Ectodermal cell (in vitro differentiated cells): Measurements from ENCODE around the gene PRPF39.
A peak's percentile ranks its signal among the peaks of the same experiment; 100 is the strongest.

Source experiments
- H3K27ac ChIP-seq: 2 replicates; pipeline ENCODE4 v1.7.0; 2013; ENCODE audit warnings: mild to moderate bottlenecking, low read depth, low read length; ENCODE audit not compliant: insufficient read depth, poor library complexity, severe bottlenecking
- H3K27me3 ChIP-seq: 2 replicates; pipeline ENCODE4 v1.7.0; 2013; ENCODE audit warnings: mild to moderate bottlenecking, low read length; ENCODE audit not compliant: insufficient read depth, control insufficient read depth, poor library complexity, severe bottlenecking
- H3K36me3 ChIP-seq: one replicate; pipeline ENCODE4 v1.7.0; 2013; ENCODE audit warnings: low read length; ENCODE audit not compliant: control insufficient read depth, insufficient read depth
- H3K4me1 ChIP-seq: one replicate; pipeline ENCODE4 v1.7.0; 2013; ENCODE audit warnings: low read length; ENCODE audit not compliant: control insufficient read depth, insufficient read depth
- H3K4me3 ChIP-seq: 2 replicates; pipeline ENCODE4 v1.7.0; 2013; ENCODE audit warnings: low read depth, low read length, control low read depth; ENCODE audit not compliant: insufficient read depth
- H3K9me3 ChIP-seq: 2 replicates; pipeline ENCODE4 v1.7.0; 2013; ENCODE audit warnings: mild to moderate bottlenecking, low read length, moderate library complexity; ENCODE audit not compliant: control insufficient read depth
- WGBS, 2 experiments: methylation state at CpG; one replicate each; pipeline ENCODE4 v1.1.7; 2013; ENCODE audit warnings: missing lambda C conversion rate in 2 of 2; 5-methylcytosine and 5-hydroxymethylcytosine counted together

The PRPF39 gene

DNA sequence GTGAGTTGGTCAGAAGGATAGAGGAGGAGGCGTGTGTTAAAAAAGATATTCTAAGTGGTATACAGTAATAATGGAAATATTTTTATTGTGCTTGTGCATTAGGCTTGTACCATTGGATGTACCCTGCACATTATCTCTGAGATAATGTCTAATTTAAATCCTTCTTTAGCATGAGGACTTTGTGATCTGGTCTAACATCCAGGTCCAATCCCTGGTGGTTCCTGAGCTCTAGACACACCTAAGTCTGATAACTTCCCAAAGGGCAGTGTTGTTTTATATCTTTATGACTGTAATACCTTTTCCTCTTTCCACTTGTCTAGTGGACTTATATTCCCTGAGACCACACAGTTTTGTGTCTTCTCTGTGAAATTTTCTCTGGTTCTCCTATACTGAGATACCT lies 20.6 kb downstream of the PRPF39 start:
- peaks cover 25% of the 10 kb centered on the region for H3K36me3 ChIP-seq
- no peak overlapping the region for H3K4me3 ChIP-seq
- 96 to 97% methylated on average over 1 of the region's 1 CpG for WGBS, 2 experiments
- H3K4me1 ChIP-seq, result no peaks in the 10 kb centered on the region
- H3K27ac ChIP-seq, result no peak overlapping the region
- H3K27me3 ChIP-seq, result no peaks in the 10 kb centered on the region
- no peaks in the 10 kb centered on the region for H3K9me3 ChIP-seq

GRCh38 chr14:45112896-45113781 lies 29.2 kb downstream of the PRPF39 start:
- Histone ChIP-seq H3K36me3 (peaks cover 34% of the 10 kb centered on the region), H3K27ac (no peak overlapping the region)

GRCh38 chr14:45114327-45114726 lies 30.4 kb downstream of the PRPF39 start:
- Histone ChIP-seq H3K4me3 (no peak overlapping the region), H3K9me3 (no peaks in the 10 kb centered on the region), H3K4me1 (no peaks in the 10 kb centered on the region), H3K27me3 (no peaks in the 10 kb centered on the region), H3K27ac (peak overlapping the region; percentile 16), H3K36me3 (peaks cover 41% of the 10 kb centered on the region)
- WGBS, 2 experiments, result 100% methylated on average over 1 to 2 of the region's 3 CpGs

More at GRCh38 chr14:45112896-45113781, 29.2 kb downstream of the PRPF39 start:
- no peaks in the 10 kb centered on the region for H3K4me1 ChIP-seq
- H3K4me3 ChIP-seq, result no peak overlapping the region
- H3K27me3 ChIP-seq, result no peaks in the 10 kb centered on the region
- WGBS, 2 experiments, result 92 to 95% methylated on average over 6 of the region's 6 CpGs
- no peaks in the 10 kb centered on the region for H3K9me3 ChIP-seq

DNA sequence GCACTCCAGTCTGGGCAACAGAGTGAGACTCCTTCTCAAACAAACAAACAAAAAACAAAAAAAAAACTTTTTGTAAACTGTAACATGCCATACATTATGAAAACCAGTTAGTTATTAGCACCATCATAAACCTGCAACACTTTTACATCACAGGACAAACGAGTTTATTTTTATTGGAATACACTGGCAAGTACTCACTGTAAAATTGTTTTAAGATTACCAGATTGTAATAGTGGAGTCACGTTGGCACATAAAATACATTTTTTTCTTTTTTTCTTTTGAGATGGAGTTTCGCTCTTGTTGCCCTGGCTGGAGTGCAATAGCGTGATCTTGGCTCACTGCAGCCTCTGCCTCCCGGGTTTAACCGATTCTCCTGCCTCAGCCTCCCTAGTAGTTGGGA lies 34.7 kb downstream of the PRPF39 start:
- Histone ChIP-seq H3K4me3 (no peak overlapping the region), H3K4me1 (no peaks in the 10 kb centered on the region), H3K27ac (no peak overlapping the region), H3K36me3 (peaks cover 44% of the 10 kb centered on the region), H3K9me3 (no peaks in the 10 kb centered on the region), H3K27me3 (no peaks in the 10 kb centered on the region)
- 92% methylated on average over 6 of the region's 6 CpGs for WGBS, 2 experiments

GRCh38 chr14:45120096-45120495 lies 36.2 kb downstream of the PRPF39 start:
- Histone ChIP-seq H3K4me1 (no peaks in the 10 kb centered on the region), H3K27me3 (no peaks in the 10 kb centered on the region), H3K27ac (no peak overlapping the region), H3K36me3 (peaks cover 46% of the 10 kb centered on the region), H3K9me3 (no peaks in the 10 kb centered on the region), H3K4me3 (no peak overlapping the region)
- WGBS, 2 experiments, result 100% methylated on average over 1 of the region's 1 CpG; no CpG with 5 or more reads in 1 of the 2 experiments

- peaks cover 42% of the 10 kb centered on the region for H3K36me3 ChIP-seq
- H3K9me3 ChIP-seq, result no peaks in the 10 kb centered on the region
- WGBS, 2 experiments, result 91 to 96% methylated on average over 3 of the region's 3 CpGs
- no peak overlapping the region for H3K4me3 ChIP-seq
- no peaks in the 10 kb centered on the region for H3K27me3 ChIP-seq
- no peaks in the 10 kb centered on the region for H3K4me1 ChIP-seq
- no peak overlapping the region for H3K27ac ChIP-seq
Observed at GRCh38 chr14:45123271-45123670, 39.4 kb downstream of the PRPF39 start.

GRCh38 chr14:45125754-45126153 lies 41.8 kb downstream of the PRPF39 start:
- H3K36me3 ChIP-seq, result peaks cover 30% of the 10 kb centered on the region
- no peaks in the 10 kb centered on the region for H3K27me3 ChIP-seq
- 93 to 98% methylated on average over 2 of the region's 2 CpGs for WGBS, 2 experiments
- H3K9me3 ChIP-seq, result no peaks in the 10 kb centered on the region
- no peaks in the 10 kb centered on the region for H3K4me1 ChIP-seq
- no peak overlapping the region for H3K27ac ChIP-seq
- no peak overlapping the region for H3K4me3 ChIP-seq

DNA sequence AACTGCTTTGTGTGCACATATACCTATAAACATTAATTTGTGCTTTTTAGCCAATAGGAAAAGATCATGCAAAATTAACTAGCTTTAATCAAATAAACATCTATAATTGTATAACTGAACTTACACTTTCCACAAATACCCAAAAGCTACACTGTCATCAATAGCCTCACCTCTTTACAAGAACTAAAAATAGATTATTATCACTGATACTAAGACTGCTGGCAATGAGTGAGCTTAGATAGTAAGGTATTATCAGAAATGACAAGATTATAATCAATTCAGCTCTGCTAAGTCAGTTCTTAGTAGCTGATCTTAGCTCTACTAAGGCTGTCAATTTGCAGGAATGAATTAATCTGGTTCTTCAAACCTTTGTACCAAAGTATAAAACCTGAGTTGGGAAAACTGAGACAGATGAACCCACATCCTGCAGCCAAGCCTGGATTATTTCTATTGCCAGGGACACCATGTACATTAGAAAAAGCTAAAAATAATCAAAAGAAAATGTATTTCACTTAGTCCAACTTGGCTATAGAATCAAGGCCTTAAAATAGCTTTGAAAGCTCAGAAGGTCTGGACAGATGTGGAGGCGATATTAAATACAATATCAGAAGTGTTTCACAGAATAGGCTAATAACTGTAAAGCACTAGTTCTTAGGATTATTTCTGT lies 45.2 kb downstream of the PRPF39 start:
- peaks cover 11% of the 10 kb centered on the region for H3K36me3 ChIP-seq
- WGBS, 2 experiments, result 92 to 100% methylated on average over 1 of the region's 1 CpG
- no peak overlapping the region for H3K27ac ChIP-seq

DNA sequence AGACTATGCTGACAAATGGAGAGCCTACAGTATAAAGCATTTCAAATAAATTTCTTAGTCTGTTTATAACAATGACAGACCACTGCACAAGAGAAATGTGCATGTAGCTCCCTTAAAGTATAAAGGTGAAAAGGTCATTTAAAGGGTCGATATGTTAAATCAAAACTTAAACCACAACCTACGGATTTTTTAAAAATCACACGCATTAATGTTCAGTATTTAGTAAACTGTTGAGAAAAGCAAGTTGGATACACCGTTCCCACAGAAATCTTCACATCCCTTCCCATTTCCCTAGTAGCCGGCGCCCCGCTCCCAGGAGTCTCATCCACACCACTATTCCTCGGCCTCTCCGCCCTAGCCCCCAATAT lies 49.8 kb downstream of the PRPF39 start:
- Histone ChIP-seq H3K27me3 (no peaks in the 10 kb centered on the region), H3K4me3 (peak overlapping the region; percentile 92), H3K9me3 (peaks cover 2% of the 10 kb centered on the region), H3K36me3 (peaks cover 6% of the 10 kb centered on the region), H3K27ac (peak overlapping the region; percentile 92), H3K4me1 (peaks cover 21% of the 10 kb centered on the region)
- WGBS, 2 experiments, result 1 to 4% methylated on average over 8 to 9 of the region's 9 CpGs

More for the DNA sequence above, 45.2 kb downstream of the PRPF39 start:
- Histone ChIP-seq H3K4me3 (no peak overlapping the region), H3K4me1 (peaks cover 6% of the 10 kb centered on the region), H3K27me3 (no peaks in the 10 kb centered on the region), H3K9me3 (no peaks in the 10 kb centered on the region)
